IMR-90 (cell line): ENCODE results near the gene GPC6.

ENCODE experiments used
- POLR2A ChIP-seq: IDR thresholded peaks from 2 replicates; pipeline ENCODE4 v1.6.1; 2012; ENCODE audit warnings: mild to moderate bottlenecking, low read depth, low read length
- TF ChIP-seq, protein P1 (sequence below): conservative IDR thresholded peaks from 2 replicates; pipeline ENCODE4 v1.5.1; 2012; ENCODE audit warnings: mild to moderate bottlenecking, low read depth, low read length, improper control_type of control experiment

GRCh38 chr13:93680329-93680728 is 453.7 kb downstream of the GPC6 start:
- TF ChIP-seq, protein P1, sequence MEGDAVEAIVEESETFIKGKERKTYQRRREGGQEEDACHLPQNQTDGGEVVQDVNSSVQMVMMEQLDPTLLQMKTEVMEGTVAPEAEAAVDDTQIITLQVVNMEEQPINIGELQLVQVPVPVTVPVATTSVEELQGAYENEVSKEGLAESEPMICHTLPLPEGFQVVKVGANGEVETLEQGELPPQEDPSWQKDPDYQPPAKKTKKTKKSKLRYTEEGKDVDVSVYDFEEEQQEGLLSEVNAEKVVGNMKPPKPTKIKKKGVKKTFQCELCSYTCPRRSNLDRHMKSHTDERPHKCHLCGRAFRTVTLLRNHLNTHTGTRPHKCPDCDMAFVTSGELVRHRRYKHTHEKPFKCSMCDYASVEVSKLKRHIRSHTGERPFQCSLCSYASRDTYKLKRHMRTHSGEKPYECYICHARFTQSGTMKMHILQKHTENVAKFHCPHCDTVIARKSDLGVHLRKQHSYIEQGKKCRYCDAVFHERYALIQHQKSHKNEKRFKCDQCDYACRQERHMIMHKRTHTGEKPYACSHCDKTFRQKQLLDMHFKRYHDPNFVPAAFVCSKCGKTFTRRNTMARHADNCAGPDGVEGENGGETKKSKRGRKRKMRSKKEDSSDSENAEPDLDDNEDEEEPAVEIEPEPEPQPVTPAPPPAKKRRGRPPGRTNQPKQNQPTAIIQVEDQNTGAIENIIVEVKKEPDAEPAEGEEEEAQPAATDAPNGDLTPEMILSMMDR = no peak
- TF ChIP-seq POLR2A = no peak
